ENCODE results near the gene FKBP4. TPM values are rescaled to one million over a fixed set of nuclear protein-coding genes. Genes with fewer than 3 reads are reported as not detected.

Gene FKBP4
- total RNA-seq, 1 donor from 2014 or later: 94.7 TPM

DNA sequence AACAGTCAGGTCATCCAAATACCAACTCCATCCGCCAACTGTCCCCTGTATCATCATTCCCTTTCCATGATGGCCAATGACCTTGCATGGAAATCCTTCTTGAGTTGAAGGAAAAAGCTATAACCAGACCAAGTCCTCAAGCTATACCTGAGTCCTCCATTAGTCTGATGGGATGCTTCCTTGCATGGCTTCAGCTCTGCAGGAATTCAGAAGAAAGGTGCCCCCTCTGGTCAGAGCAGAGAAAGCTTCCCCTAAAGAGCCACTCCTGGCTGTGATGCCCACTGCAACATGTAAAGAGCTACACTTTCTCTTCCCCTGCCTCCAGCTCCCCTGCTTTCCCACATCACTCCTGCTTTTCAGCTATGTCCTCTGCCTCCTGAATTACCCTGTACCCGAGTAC, 43.1 kb upstream of the FKBP4 start:
- intact Hi-C loops (cut with micrococcal nuclease): no loop called here
- Mint-ChIP-seq H3K27me3 (peaks cover 38% of the 10 kb centered on the region), H3K36me3 (ENCODE audit: low read depth) (no peaks in the 10 kb centered on the region), H3K27ac (no peak overlapping the region), H3K4me3 (no peak overlapping the region), H3K4me1 (no peaks in the 10 kb centered on the region), H3K9me3 (no peaks in the 10 kb centered on the region)
- no peak for DNase-seq
- no peak for ATAC-seq (ENCODE audit: low read depth)
- ChIA-PET CTCF (interaction anchor here (1.1 kb wide), 1 partner anchor 32 kb away, joined by 3 read pairs; no protein-coding TSS in a partner anchor), POLR2A (no interaction called here)
- TF ChIP-seq, protein P1, sequence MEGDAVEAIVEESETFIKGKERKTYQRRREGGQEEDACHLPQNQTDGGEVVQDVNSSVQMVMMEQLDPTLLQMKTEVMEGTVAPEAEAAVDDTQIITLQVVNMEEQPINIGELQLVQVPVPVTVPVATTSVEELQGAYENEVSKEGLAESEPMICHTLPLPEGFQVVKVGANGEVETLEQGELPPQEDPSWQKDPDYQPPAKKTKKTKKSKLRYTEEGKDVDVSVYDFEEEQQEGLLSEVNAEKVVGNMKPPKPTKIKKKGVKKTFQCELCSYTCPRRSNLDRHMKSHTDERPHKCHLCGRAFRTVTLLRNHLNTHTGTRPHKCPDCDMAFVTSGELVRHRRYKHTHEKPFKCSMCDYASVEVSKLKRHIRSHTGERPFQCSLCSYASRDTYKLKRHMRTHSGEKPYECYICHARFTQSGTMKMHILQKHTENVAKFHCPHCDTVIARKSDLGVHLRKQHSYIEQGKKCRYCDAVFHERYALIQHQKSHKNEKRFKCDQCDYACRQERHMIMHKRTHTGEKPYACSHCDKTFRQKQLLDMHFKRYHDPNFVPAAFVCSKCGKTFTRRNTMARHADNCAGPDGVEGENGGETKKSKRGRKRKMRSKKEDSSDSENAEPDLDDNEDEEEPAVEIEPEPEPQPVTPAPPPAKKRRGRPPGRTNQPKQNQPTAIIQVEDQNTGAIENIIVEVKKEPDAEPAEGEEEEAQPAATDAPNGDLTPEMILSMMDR (IDR thresholded peaks at IDR 0.05): no peak

DNA sequence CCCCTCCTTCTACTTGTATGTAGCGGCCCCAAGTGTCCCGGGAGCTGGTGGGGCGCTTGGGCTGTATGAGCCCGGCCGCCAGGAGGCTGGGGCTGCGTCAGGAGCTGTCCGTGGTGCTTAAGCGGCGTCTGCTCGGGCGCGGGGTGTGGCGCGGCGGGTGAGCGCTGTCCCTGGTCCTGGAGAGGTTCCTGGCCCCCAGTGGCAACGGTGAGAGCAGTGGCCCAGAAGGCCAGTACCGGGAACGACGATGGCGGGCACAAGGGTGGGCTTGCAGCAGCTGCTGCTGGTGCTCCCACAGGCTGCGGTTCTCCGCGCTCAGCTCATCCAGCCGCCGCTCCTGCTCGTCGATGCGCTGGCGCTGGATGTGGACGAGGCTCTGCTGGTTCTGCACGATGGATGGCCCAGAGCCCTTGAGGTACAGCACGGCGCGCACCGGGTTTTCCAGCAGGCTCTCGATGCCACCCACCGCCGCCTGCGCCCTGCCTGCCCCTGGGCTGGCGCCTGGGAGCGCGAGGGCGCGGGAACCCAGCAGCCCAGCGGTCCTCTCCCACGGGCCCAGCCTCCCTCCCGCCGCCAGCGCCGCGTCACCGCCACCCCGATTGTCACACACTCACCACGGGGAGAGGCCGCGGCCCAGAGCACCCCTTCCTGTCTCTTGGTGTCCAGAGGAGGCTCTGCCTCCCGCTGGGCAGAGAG, 41.9 kb upstream of the FKBP4 start:
- Mint-ChIP-seq H3K9me3 (no peaks in the 10 kb centered on the region), H3K27ac (no peak overlapping the region), H3K36me3 (ENCODE audit: low read depth) (no peaks in the 10 kb centered on the region), H3K4me1 (no peaks in the 10 kb centered on the region), H3K27me3 (peaks cover 40% of the 10 kb centered on the region), H3K4me3 (no peak overlapping the region)
- ATAC-seq (ENCODE audit: low read depth) (peak; percentile 72), DNase-seq (peak; percentile 44)
- ChIA-PET POLR2A (no interaction called here), CTCF (no interaction called here)
- intact Hi-C loops (cut with micrococcal nuclease): no loop called here
- TF ChIP-seq, protein P1 (IDR thresholded peaks at IDR 0.05): no peak

DNA sequence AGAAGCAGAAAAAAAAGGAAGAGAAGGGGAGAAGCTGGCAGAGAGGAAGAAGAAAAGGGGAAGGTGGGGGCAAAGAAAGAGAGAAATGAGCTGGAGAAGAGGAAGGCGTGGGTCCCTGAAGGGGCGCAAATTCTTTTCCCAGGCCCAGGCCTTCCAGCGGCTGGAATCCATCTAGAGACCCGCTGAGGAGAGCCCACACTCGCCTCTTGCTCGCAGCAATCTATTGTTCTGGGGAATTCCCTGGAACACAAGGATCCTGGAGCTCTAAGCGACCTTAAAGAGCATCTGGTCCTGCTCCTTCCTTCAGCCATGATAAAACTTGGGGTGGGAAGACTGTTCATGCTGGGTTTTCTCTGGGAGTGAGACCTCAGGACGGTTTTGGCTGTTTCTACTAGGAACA, 41.2 kb upstream of the FKBP4 start:
- no peaks in the 10 kb centered on the region for H3K36me3 Mint-ChIP-seq (ENCODE audit: low read depth)
- POLR2A ChIA-PET: no interaction called here
- H3K27me3 Mint-ChIP-seq: peaks cover 44% of the 10 kb centered on the region
- intact Hi-C loops (cut with micrococcal nuclease): no loop called here
- H3K4me3 Mint-ChIP-seq: no peak overlapping the region
- no peak overlapping the region for H3K27ac Mint-ChIP-seq
- peaks cover under 1% of the 10 kb centered on the region for H3K9me3 Mint-ChIP-seq
- no peaks in the 10 kb centered on the region for H3K4me1 Mint-ChIP-seq
- CTCF ChIA-PET: no interaction called here
- DNase-seq: no peak
- no peak for ATAC-seq (ENCODE audit: low read depth)
- TF ChIP-seq, protein P1 (IDR thresholded peaks at IDR 0.05): no peak

DNA sequence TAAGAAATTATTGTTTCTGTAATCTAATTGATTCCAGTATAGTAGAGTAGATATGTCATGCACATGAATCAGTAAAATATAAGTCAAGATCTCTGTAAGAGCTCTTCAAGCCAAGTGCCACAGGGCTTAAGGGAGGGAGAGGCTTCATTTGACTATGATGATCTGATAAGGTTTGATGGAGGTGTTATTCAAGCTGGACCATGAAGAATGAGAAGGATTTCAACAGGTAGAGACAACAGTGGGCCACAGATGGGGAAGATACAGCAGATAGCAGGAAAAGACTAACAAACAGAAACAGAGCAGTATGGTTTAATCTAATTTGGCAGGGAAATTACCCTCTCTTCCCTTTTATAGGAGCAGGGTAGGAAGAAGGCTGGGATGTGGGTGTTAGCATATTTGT, 40.6 kb upstream of the FKBP4 start:
- intact Hi-C loops (cut with micrococcal nuclease): no loop called here
- no peak for ATAC-seq (ENCODE audit: low read depth)
- POLR2A ChIA-PET: no interaction called here
- CTCF ChIA-PET: no interaction called here
- TF ChIP-seq, protein P1 (IDR thresholded peaks at IDR 0.05): no peak
- Mint-ChIP-seq H3K36me3 (ENCODE audit: low read depth) (no peaks in the 10 kb centered on the region), H3K9me3 (peaks cover 2% of the 10 kb centered on the region), H3K27ac (no peak overlapping the region), H3K27me3 (peaks cover 48% of the 10 kb centered on the region), H3K4me3 (no peak overlapping the region), H3K4me1 (no peaks in the 10 kb centered on the region)
- no peak for DNase-seq

DNA sequence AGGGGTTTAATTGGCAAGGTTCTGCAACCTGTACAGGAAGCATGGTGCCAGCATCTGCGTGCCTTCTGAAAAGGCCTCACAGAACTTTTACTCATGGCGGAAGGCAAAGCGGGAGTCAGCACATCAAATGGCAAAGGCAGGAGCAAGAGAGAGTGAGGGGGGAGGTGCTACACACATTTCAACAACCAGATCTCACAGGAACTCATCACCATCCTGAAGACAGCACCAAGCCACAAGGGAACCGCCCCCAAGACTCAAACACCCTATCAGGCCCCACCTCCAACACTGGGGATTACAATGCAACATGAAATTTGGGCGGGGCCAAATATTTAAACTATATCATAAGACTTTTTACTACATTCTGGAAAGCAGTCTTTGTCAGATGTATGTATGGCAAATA, 38.0 kb upstream of the FKBP4 start:
- Mint-ChIP-seq H3K4me1 (no peaks in the 10 kb centered on the region), H3K27me3 (peaks cover 36% of the 10 kb centered on the region), H3K4me3 (no peak overlapping the region), H3K27ac (no peak overlapping the region), H3K9me3 (peaks cover 2% of the 10 kb centered on the region), H3K36me3 (ENCODE audit: low read depth) (no peaks in the 10 kb centered on the region)
- intact Hi-C loops (cut with micrococcal nuclease): no loop called here
- POLR2A ChIA-PET: no interaction called here
- ATAC-seq (ENCODE audit: low read depth): no peak
- TF ChIP-seq, protein P1 (IDR thresholded peaks at IDR 0.05): no peak
- DNase-seq: no peak
- CTCF ChIA-PET: no interaction called here
